Activated CD4-positive, alpha-beta T cell treated with anti-CD3 and anti-CD28 coated beads, Interleukin-2, amount 50 U/mL, for 1 hour (primary cell): ENCODE results near the gene MYOM1.
"Not testable (repeated sequence)": the region's sequence is repeated elsewhere in the genome, so short reads cannot be mapped to it uniquely, and the experiment has no call there.

Source experiments
- DNase-seq: peaks from one replicate; pipeline ENCODE4 v3.0.0-alpha.2; 2020

Gene MYOM1

GRCh38 chr18:3217948-3218647 lies 1.7 kb downstream of the MYOM1 start:
- DNase-seq, result no peak

- no peak for DNase-seq
Observed at GRCh38 chr18:3216987-3217386, 2.8 kb downstream of the MYOM1 start.

GRCh38 chr18:3214855-3215637 lies 4.7 kb downstream of the MYOM1 start:
- DNase-seq, result no peak

GRCh38 chr18:3213300-3214059 lies 6.3 kb downstream of the MYOM1 start:
- no peak for DNase-seq

- no peak for DNase-seq
Observed at GRCh38 chr18:3212657-3213056, 7.1 kb downstream of the MYOM1 start.

- DNase-seq, result no peak
Observed at GRCh38 chr18:3211236-3211992, 8.4 kb downstream of the MYOM1 start.

GRCh38 chr18:3209859-3210569 lies 9.8 kb downstream of the MYOM1 start:
- DNase-seq, result no peak

- no peak for DNase-seq
Observed at GRCh38 chr18:3207565-3207964, 12.2 kb downstream of the MYOM1 start.

- DNase-seq, result no peak
Observed at GRCh38 chr18:3205239-3205638, 14.5 kb downstream of the MYOM1 start.

- no peak for DNase-seq
Observed at GRCh38 chr18:3199942-3200645, 19.7 kb downstream of the MYOM1 start.

- not testable (repeated sequence) for DNase-seq
Observed at GRCh38 chr18:3198260-3198860, 21.4 kb downstream of the MYOM1 start.

- DNase-seq, result no peak
Observed at GRCh38 chr18:3194947-3195612, 24.7 kb downstream of the MYOM1 start.

GRCh38 chr18:3193331-3193730 lies 26.4 kb downstream of the MYOM1 start:
- DNase-seq, result no peak

- DNase-seq, result no peak
Observed at GRCh38 chr18:3192752-3193151, 27.0 kb downstream of the MYOM1 start.

- no peak for DNase-seq
Observed at GRCh38 chr18:3192286-3192685, 27.5 kb downstream of the MYOM1 start.

- no peak for DNase-seq
Observed at GRCh38 chr18:3190610-3191009, 29.2 kb downstream of the MYOM1 start.

- DNase-seq, result no peak
Observed at GRCh38 chr18:3189884-3190283, 29.9 kb downstream of the MYOM1 start.

- no peak for DNase-seq
Observed at GRCh38 chr18:3186678-3187658, 32.8 kb downstream of the MYOM1 start.

GRCh38 chr18:3184275-3184963 lies 35.3 kb downstream of the MYOM1 start:
- DNase-seq, result no peak
